Renal cortex interstitium (tissue), 11 donors: ENCODE results near the gene TMEM255B. TPM values are rescaled to one million over a fixed set of nuclear protein-coding genes. Genes with fewer than 3 reads are reported as not detected.
"Not testable (repeated sequence)": the region's sequence is repeated elsewhere in the genome, so short reads cannot be mapped to it uniquely, and the experiment has no call there.

Experiments
- DNase-seq, 11 donors: peaks; one replicate each; pipeline ENCODE4 v3.0.0-alpha.2; 2013; ENCODE audit warnings: low read depth in 9 of 11, low spot score in 4 of 11; ENCODE audit errors: extremely low read depth in 1 of 11
- polyA plus RNA-seq, 3 donors: library from polyadenylated mRNA; unstranded; fragments of 120-200 nt; gene quantifications; one replicate each; pipeline ENCODE4 v1.2.1, GENCODE V29; 2013; ENCODE audit not compliant: insufficient read length in 3 of 3

TMEM255B gene
- polyA plus RNA-seq, 3 donors = 4.9 to 10.7 (median 7.0) TPM

GRCh38 chr13:113794086-113794485, 35.1 kb downstream of the TMEM255B start:
- DNase-seq = no peak

- DNase-seq = no peak
Observed at GRCh38 chr13:113794764-113795173, 35.7 kb downstream of the TMEM255B start.

- not testable (repeated sequence) for DNase-seq
Observed at GRCh38 chr13:113795362-113795761, 36.3 kb downstream of the TMEM255B start.

GRCh38 chr13:113796211-113796963, 37.4 kb downstream of the TMEM255B start:
- no peak for DNase-seq

- no peak for DNase-seq
Observed at GRCh38 chr13:113796964-113797676, 38.1 kb downstream of the TMEM255B start.

GRCh38 chr13:113798200-113798811, 39.3 kb downstream of the TMEM255B start:
- no peak for DNase-seq

GRCh38 chr13:113800576-113800926, 41.5 kb downstream of the TMEM255B start:
- DNase-seq = no peak

- DNase-seq = no peak
Observed at GRCh38 chr13:113801289-113801961, 42.4 kb downstream of the TMEM255B start.

GRCh38 chr13:113802090-113802531, 43.1 kb downstream of the TMEM255B start:
- DNase-seq = peak in 6 of 11 donors; percentile 37 to 67 (median 56)

GRCh38 chr13:113802761-113803160, 43.7 kb downstream of the TMEM255B start:
- DNase-seq = no peak

- no peak for DNase-seq
Observed at GRCh38 chr13:113803409-113804016, 44.5 kb downstream of the TMEM255B start.

- DNase-seq = no peak
Observed at GRCh38 chr13:113804017-113804702, 45.1 kb downstream of the TMEM255B start.

GRCh38 chr13:113804703-113805430, 45.8 kb downstream of the TMEM255B start:
- no peak for DNase-seq

- no peak for DNase-seq
Observed at GRCh38 chr13:113805431-113806103, 46.5 kb downstream of the TMEM255B start.

- DNase-seq = no peak
Observed at GRCh38 chr13:113806104-113806471, 47.1 kb downstream of the TMEM255B start.

- DNase-seq = no peak
Observed at GRCh38 chr13:113806526-113806925, 47.5 kb downstream of the TMEM255B start.

- DNase-seq = no peak
Observed at GRCh38 chr13:113808058-113808834, 49.2 kb downstream of the TMEM255B start.
